GM12878 (cell line): ENCODE results near the gene RPGRIP1L. TPM values are rescaled to one million over a fixed set of nuclear protein-coding genes. Genes with fewer than 3 reads are reported as not detected.

Experiments used
- ATAC-seq: fragments of 200-7000 bp; cut with Tn5 transposase; 3 replicates; pipeline ENCODE4 v1.9.1; 2020; ENCODE audit warnings: mild to moderate bottlenecking, moderate library complexity
- BruUV-seq: library from RNA; stranded (reverse); fragments of 400-500 nt; replicated peaks from 2 replicates; lab custom pipeline; 2021; lab: Mats Ljungman, UMichigan
- CTCF ChIA-PET: fragments of 300-600 bp; sonication (Branson Sonifier 250); formaldehyde crosslinking; extraction: SDS; loops from one replicate; lab custom pipeline; 2021; ENCODE audit warnings: inconsistent platforms; lab: Yijun Ruan, JAX
- POLR2A ChIA-PET: fragments of 350-600 bp; formaldehyde crosslinking; extraction: SDS; loops from one replicate; lab custom pipeline; 2021; ENCODE audit warnings: inconsistent platforms; lab: Charles Lee
- RAD21 ChIA-PET: fragments of 300-600 bp; sonication (Branson Sonifier 250); formaldehyde crosslinking; loops from one replicate; lab custom pipeline; 2023; ENCODE audit warnings: antibody characterized with exemption; ENCODE audit not compliant: unreplicated experiment; lab: Charles Lee
- SMC1A ChIA-PET: fragments of 300-600 bp; sonication (Branson Sonifier 250); formaldehyde crosslinking; loops from one replicate; lab custom pipeline; 2023; ENCODE audit not compliant: unreplicated experiment, uncharacterized antibody; lab: Charles Lee
- DNase-seq: peaks from one replicate; pipeline ENCODE4 v3.0.0-alpha.2; 2011; ENCODE audit warnings: low read depth, low spot score
- FAIRE-seq: peaks from 3 replicates; lab custom pipeline; 2011; peaks lifted over from hg19 to GRCh38; lab: Jason Lieb, UNC
- H2AFZ ChIP-seq: 2 replicates; pipeline ENCODE4 v1.6.0; 2011; ENCODE audit warnings: low read depth, low read length, control low read depth; ENCODE audit not compliant: control insufficient read depth
- H3K27ac ChIP-seq: 2 replicates; pipeline ENCODE4 v1.5.1; 2011; ENCODE audit warnings: control low read depth; ENCODE audit not compliant: control insufficient read depth, insufficient read depth
- H3K27me3 ChIP-seq, 2 experiments: replicated peaks in 1 of 2; 2 replicates each; pipeline versions ENCODE4 v1.6.0 to v1.6.1; 2011; ENCODE audit warnings: low read length in 1 of 2; ENCODE audit not compliant: control insufficient read depth in 2 of 2, insufficient read depth in 2 of 2
- H3K36me3 ChIP-seq, 2 experiments: 2 replicates each; pipeline ENCODE4 v1.5.1; 2011; ENCODE audit warnings: low read length in 1 of 2; ENCODE audit not compliant: control insufficient read depth in 2 of 2, insufficient read depth in 2 of 2
- H3K4me1 ChIP-seq: 2 replicates; pipeline ENCODE4 v1.6.1; 2011; ENCODE audit warnings: mild to moderate bottlenecking, low read length, moderate library complexity, mixed read lengths; ENCODE audit not compliant: control insufficient read depth, insufficient read depth
- H3K4me2 ChIP-seq: 2 replicates; pipeline ENCODE4 v1.6.0; 2011; ENCODE audit warnings: control low read depth; ENCODE audit not compliant: control insufficient read depth, insufficient read depth
- H3K4me3 ChIP-seq: fragments of 200-600 bp; sonication (generic); 2 replicates; pipeline ENCODE4 v1.5.1; 2016
- H3K79me2 ChIP-seq: 2 replicates; pipeline ENCODE4 v1.6.0; 2011; ENCODE audit warnings: low read length; ENCODE audit not compliant: control insufficient read depth, insufficient read depth
- H3K9ac ChIP-seq: 2 replicates; pipeline ENCODE4 v1.8.0; 2011; ENCODE audit warnings: low read length, control low read depth, mixed read lengths; ENCODE audit not compliant: control insufficient read depth, insufficient read depth
- H3K9me3 ChIP-seq: replicated peaks from 3 replicates; pipeline ENCODE4 v1.5.1; 2011; ENCODE audit warnings: mild to moderate bottlenecking, low read length; ENCODE audit not compliant: control insufficient read depth, insufficient read depth
- H4K20me1 ChIP-seq: 2 replicates; pipeline ENCODE4 v1.6.0; 2011; ENCODE audit not compliant: control insufficient read depth, insufficient read depth
- ASH2L ChIP-seq: fragments of 300-600, 200-600 bp; sonication (generic); IDR thresholded peaks from 2 replicates; pipeline ENCODE4 v1.6.1; 2017; ENCODE audit warnings: low read depth, mild to moderate bottlenecking, borderline replicate concordance
- PAX8 ChIP-seq: fragments of 450-650 bp; IDR thresholded peaks from 2 replicates; pipeline ENCODE4 v1.6.1; 2017; ENCODE audit warnings: mild to moderate bottlenecking, moderate library complexity
- POLR2A ChIP-seq: IDR thresholded peaks from 2 replicates; pipeline ENCODE4 v1.6.1; 2011; ENCODE audit warnings: low read depth, mild to moderate bottlenecking, low read length
- SIX5 ChIP-seq: IDR thresholded peaks from 2 replicates; pipeline ENCODE4 v1.6.1; 2011; ENCODE audit warnings: mild to moderate bottlenecking, low read depth, low read length, moderate library complexity; ENCODE audit not compliant: severe bottlenecking
- WRNIP1 ChIP-seq: IDR thresholded peaks from 2 replicates; pipeline ENCODE4 v1.6.1; 2011; ENCODE audit warnings: low read depth, low read length, improper control_type of control experiment, borderline replicate concordance
- ZNF384 ChIP-seq: IDR thresholded peaks from 2 replicates; pipeline ENCODE4 v1.6.1; 2012; ENCODE audit warnings: low read depth, mild to moderate bottlenecking, low read length, improper control_type of control experiment, borderline replicate concordance
- WGBS: methylation state at CpG from one replicate; pipeline ENCODE4 v1.1.6; 2016; ENCODE audit warnings: low lambda C conversion rate; ENCODE audit not compliant: insufficient replicate concordance, insufficient coverage; ENCODE audit errors: missing lambda C conversion rate; 5-methylcytosine and 5-hydroxymethylcytosine counted together
- in situ Hi-C: fragments of 300-500 bp; cut with MboI; formaldehyde crosslinking; loops from 9 replicates; pipeline ENCODE4 v1.14.3; 2018; ENCODE audit warnings: mixed read lengths
- intact Hi-C: fragments of 100-400 bp; cut with micrococcal nuclease; formaldehyde crosslinking; loops from one replicate; pipeline ENCODE4 v1.14.2; 2022; ENCODE audit not compliant: unreplicated experiment
- polyA plus RNA-seq, 11 experiments: library from polyadenylated mRNA; depleted of rRNA in 4 of 11; unstranded in 6 of 11; stranded (reverse) in 5 of 11; fragments of >200 nt; fragmentation: Nextera tagmentation in 4 of 11; fragmentation: Illumina TruSeq in 1 of 11; extraction: Ambion mirVana in 4 of 11; extraction: Trizol in 1 of 11; gene quantifications; 1 replicate in 1 of 11; 2 replicates in 10 of 11; pipeline versions ENCODE4 v1.2.1 to v1.2.3, GENCODE V29; 2011 to 2016; ENCODE audit warnings: inconsistent platforms in 2 of 11, missing spikeins in 2 of 11, low read depth in 1 of 11
- total RNA-seq, 4 experiments: library from RNA; depleted of rRNA in 3 of 4; stranded (reverse); fragments of >200 nt in 3 of 4; fragmentation: Illumina TruSeq in 1 of 4; extraction: Trizol in 1 of 4; gene quantifications; 2 replicates each; pipeline versions ENCODE4 v1.2.1 to v1.2.3, GENCODE V29; 2013 to 2021
- TF ChIP-seq, protein P1 (sequence below): IDR thresholded peaks from 2 replicates; pipeline ENCODE4 v1.6.1; 2012; ENCODE audit warnings: low read depth, low read length, improper control_type of control experiment
- TF ChIP-seq, protein P2 (sequence below): IDR thresholded peaks from 2 replicates; pipeline ENCODE4 v1.6.1; 2011; ENCODE audit warnings: low read depth, mild to moderate bottlenecking, low read length, moderate library complexity, borderline replicate concordance; ENCODE audit errors: extremely low read depth
- TF ChIP-seq, protein P3 (sequence below): IDR thresholded peaks from 2 replicates; pipeline ENCODE4 v1.6.1; 2012; ENCODE audit warnings: low read depth, low read length, improper control_type of control experiment
- TF ChIP-seq, protein P4 (sequence below): fragments of 450-650 bp; formaldehyde crosslinking; IDR thresholded peaks from 2 replicates; pipeline ENCODE4 v1.5.0; 2022; ENCODE audit warnings: mild to moderate bottlenecking, missing genetic modification characterization
- TF ChIP-seq, protein P5 (sequence below): IDR thresholded peaks from 2 replicates; pipeline ENCODE4 v1.6.1; 2011; ENCODE audit warnings: borderline replicate concordance, low read depth, mild to moderate bottlenecking, moderate library complexity, mixed read lengths, low read length; ENCODE audit not compliant: insufficient read depth; ENCODE audit errors: extremely low read length
- TF ChIP-seq, protein P6 (sequence below): fragments of 450-650 bp; IDR thresholded peaks from 2 replicates; pipeline ENCODE4 v1.6.1; 2017; ENCODE audit warnings: mild to moderate bottlenecking, low read depth, inconsistent platforms; ENCODE audit not compliant: poor library complexity, severe bottlenecking

The RPGRIP1L gene
- total and polyA plus RNA-seq, 10 of the 15 experiments (the other 5 are each of a cell fraction or from before 2014, with no cell fraction given): 3.5 to 9.6 (median 4.4) TPM

DNA sequence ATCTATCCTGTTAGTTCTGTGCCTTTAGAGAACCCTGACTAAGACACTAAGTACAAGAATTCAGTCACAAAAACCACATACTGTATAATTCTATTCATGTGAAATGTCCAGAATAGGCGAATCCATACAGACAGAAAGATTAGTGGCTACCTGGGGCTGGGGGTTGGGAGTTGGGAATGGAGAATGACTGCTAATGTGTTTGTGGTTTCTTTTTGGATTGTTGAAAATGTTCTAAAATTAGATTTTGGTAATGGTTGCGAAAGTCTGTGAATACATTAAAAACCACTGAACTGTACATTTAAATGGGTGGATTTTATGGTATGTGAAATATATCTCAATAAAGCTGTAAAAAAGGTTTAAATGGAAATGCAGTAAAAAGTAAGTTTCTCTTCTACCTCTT lies 120.3 kb downstream of the RPGRIP1L start:
- ATAC-seq (no peak), FAIRE-seq (no peak), DNase-seq (no peak)
- Histone ChIP-seq H3K9ac (no peak overlapping the region), H2AFZ (no peak overlapping the region), H3K36me3 (no peaks in the 10 kb centered on the region), H4K20me1 (no peaks in the 10 kb centered on the region), H3K9me3 (no peaks in the 10 kb centered on the region), H3K4me3 (no peak overlapping the region), H3K4me2 (no peak overlapping the region), H3K27ac (no peak overlapping the region), H3K27me3 (no peaks in the 10 kb centered on the region), H3K79me2 (no peaks in the 10 kb centered on the region), H3K4me1 (no peaks in the 10 kb centered on the region)
- ChIA-PET CTCF (no interaction called here), SMC1A (no interaction called here), RAD21 (no interaction called here), POLR2A (no interaction called here)
- 42% methylated on average over 2 of the region's 2 CpGs for WGBS
- BruUV-seq: no TSS peak
- intact Hi-C loops (no loop called here), in situ Hi-C loops (no loop called here)
- TF ChIP-seq, protein P1, sequence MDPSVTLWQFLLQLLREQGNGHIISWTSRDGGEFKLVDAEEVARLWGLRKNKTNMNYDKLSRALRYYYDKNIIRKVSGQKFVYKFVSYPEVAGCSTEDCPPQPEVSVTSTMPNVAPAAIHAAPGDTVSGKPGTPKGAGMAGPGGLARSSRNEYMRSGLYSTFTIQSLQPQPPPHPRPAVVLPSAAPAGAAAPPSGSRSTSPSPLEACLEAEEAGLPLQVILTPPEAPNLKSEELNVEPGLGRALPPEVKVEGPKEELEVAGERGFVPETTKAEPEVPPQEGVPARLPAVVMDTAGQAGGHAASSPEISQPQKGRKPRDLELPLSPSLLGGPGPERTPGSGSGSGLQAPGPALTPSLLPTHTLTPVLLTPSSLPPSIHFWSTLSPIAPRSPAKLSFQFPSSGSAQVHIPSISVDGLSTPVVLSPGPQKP: no peak
- TF ChIP-seq, protein P2, sequence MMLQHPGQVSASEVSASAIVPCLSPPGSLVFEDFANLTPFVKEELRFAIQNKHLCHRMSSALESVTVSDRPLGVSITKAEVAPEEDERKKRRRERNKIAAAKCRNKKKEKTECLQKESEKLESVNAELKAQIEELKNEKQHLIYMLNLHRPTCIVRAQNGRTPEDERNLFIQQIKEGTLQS: no peak
- TF ChIP-seq PAX8: no peak
- TF ChIP-seq SIX5: no peak
- TF ChIP-seq, protein P3, sequence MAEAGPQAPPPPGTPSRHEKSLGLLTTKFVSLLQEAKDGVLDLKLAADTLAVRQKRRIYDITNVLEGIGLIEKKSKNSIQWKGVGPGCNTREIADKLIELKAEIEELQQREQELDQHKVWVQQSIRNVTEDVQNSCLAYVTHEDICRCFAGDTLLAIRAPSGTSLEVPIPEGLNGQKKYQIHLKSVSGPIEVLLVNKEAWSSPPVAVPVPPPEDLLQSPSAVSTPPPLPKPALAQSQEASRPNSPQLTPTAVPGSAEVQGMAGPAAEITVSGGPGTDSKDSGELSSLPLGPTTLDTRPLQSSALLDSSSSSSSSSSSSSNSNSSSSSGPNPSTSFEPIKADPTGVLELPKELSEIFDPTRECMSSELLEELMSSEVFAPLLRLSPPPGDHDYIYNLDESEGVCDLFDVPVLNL: no peak
- TF ChIP-seq POLR2A: no peak
- TF ChIP-seq, protein P4, sequence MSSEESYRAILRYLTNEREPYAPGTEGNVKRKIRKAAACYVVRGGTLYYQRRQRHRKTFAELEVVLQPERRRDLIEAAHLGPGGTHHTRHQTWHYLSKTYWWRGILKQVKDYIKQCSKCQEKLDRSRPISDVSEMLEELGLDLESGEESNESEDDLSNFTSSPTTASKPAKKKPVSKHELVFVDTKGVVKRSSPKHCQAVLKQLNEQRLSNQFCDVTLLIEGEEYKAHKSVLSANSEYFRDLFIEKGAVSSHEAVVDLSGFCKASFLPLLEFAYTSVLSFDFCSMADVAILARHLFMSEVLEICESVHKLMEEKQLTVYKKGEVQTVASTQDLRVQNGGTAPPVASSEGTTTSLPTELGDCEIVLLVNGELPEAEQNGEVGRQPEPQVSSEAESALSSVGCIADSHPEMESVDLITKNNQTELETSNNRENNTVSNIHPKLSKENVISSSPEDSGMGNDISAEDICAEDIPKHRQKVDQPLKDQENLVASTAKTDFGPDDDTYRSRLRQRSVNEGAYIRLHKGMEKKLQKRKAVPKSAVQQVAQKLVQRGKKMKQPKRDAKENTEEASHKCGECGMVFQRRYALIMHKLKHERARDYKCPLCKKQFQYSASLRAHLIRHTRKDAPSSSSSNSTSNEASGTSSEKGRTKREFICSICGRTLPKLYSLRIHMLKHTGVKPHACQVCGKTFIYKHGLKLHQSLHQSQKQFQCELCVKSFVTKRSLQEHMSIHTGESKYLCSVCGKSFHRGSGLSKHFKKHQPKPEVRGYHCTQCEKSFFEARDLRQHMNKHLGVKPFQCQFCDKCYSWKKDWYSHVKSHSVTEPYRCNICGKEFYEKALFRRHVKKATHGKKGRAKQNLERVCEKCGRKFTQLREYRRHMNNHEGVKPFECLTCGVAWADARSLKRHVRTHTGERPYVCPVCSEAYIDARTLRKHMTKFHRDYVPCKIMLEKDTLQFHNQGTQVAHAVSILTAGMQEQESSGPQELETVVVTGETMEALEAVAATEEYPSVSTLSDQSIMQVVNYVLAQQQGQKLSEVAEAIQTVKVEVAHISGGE (CRISPR knock-in tag): no peak
- TF ChIP-seq, protein P5, sequence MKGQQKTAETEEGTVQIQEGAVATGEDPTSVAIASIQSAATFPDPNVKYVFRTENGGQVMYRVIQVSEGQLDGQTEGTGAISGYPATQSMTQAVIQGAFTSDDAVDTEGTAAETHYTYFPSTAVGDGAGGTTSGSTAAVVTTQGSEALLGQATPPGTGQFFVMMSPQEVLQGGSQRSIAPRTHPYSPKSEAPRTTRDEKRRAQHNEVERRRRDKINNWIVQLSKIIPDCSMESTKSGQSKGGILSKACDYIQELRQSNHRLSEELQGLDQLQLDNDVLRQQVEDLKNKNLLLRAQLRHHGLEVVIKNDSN: no peak
- TF ChIP-seq, protein P6, sequence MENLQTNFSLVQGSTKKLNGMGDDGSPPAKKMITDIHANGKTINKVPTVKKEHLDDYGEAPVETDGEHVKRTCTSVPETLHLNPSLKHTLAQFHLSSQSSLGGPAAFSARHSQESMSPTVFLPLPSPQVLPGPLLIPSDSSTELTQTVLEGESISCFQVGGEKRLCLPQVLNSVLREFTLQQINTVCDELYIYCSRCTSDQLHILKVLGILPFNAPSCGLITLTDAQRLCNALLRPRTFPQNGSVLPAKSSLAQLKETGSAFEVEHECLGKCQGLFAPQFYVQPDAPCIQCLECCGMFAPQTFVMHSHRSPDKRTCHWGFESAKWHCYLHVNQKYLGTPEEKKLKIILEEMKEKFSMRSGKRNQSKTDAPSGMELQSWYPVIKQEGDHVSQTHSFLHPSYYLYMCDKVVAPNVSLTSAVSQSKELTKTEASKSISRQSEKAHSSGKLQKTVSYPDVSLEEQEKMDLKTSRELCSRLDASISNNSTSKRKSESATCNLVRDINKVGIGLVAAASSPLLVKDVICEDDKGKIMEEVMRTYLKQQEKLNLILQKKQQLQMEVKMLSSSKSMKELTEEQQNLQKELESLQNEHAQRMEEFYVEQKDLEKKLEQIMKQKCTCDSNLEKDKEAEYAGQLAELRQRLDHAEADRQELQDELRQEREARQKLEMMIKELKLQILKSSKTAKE: no peak
- no peak for TF ChIP-seq WRNIP1
- no peak for TF ChIP-seq ZNF384
- no peak for TF ChIP-seq ASH2L
